ENCODE measurements around the gene C17orf78.
A peak's percentile ranks its signal among the peaks of the same experiment; 100 is the strongest.
"Not testable (repeated sequence)": the region's sequence is repeated elsewhere in the genome, so short reads cannot be mapped to it uniquely, and the experiment has no call there.

The C17orf78 gene

DNA sequence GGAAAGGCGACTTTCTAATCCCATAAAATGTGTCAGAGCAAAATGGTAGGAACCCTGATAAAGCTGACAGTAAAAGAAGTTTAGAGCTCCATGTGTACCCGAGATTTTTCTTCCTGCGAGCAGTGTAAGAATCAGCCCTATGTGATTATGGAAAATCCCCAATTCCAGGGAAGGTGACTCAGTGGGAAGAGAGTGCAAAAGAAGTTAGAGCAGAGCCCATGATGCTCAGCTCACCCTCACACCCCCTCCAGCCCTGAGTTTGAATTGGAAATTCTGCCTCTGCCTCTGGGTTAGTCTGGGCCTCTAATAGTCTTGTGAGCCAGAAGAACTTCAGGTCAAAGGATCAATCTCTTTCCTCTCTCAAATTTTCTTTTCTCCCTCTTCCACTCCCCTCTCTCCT lies 12.5 kb downstream of the C17orf78 start:
- no peak for DNase-seq

DNA sequence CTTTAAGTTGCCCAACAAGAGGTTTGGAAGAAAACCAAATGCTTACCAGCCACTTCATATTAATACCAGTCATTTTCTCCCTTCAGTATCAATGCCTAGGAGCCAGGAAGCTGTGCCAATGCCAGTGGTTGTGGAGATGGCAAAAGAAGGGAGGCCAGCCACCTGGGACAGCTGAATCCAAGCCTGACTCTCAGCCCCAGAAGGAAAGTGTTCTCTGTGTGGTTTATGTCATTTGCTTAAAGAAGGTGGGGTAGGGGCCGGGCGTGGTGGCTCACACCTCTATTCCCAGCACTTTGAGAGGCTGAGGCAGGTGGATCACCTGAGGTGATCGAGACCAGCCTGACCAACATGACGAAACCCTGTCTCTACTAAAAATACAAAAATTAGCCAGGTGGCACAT lies 13.4 kb downstream of the C17orf78 start:
- DNase-seq = no peak

DNA sequence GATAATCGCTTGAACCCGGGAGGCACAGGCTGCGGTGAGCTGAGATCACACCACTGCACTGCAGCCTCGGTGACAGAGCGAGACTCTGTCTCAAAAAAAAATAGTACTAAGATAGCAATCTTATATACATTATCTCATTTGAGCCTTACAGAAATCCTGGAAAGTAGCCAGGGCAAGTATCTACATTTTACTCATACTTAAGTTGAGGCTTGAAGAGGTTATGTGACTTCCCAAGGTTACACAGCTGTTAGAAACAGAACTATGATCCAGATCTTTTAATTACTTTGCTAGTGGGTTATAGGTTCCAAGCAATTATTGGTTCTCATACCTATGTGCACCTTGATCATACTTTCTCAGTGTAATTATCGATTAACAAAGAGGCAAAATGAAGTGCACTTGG lies 15.4 kb downstream of the C17orf78 start:
- no peak for DNase-seq

DNA sequence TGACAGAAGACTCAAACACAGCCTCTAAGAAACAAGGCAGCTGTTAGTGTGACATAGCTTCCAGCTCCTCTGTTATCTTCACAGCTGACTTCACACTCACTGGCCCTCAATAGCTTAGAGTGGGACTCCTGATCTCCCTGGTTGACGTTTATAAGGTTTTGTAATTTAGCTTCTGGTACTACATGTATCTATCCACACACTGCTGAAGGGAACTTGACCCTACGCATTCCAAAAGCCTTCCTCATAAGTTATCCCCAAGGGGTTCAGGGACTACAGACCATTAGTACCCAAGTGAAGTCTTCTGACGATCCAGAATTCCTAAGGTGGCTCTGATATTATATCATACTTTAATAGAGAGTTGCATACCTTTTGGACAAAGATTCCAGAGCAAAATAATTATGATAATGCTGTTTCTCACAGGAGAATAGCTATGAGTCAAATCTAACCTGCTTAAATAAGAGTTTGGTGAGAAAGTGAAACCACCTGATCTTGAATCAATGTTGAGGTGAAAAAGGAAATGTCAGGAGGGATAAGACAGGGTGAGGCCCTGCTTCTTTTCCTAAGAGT lies 16.3 kb downstream of the C17orf78 start:
- no peak for DNase-seq

DNA sequence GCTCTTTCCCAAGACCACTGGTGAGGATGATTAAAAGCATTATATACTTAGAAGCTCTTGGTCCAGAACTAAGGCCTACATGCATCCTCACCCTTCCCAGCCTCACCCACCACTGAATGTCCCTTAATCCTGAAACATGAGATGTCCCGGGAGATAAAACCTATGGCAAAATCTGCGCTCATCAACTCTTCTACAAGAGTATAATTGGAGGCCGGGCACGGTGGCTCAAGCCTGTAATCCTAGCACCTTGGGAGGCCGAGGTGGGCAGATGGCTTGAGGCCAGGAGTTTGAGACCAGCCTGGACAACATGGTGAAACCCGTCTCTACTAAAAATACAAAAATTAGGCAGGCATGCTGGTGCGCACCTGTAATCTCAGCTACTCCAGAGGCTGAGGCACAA lies 17.6 kb downstream of the C17orf78 start:
- DNase-seq = no peak

DNA sequence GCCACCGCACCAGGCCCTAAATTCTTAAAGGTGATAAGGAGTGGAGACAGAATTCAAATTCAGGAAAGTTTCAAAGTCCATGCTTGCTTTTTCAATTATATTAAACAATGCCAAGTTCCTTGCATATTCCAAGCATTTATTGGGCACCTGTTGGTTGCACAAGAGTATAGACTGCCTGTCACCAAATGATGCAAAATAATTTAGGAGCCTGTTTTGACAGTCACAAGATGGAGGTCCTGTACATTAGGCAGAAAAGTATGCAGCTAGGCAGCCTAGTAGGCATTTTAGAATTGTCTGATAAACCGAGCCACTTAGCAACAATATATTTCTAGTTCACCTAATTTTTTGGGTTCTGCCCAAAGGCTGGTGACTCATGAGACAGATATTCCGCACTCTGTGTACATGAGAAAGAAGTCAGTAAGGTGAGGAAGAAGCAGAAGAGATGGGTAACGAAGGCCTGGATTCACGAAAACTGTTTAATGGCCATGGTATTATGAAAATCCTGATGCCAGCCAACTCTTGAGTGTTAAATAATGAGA lies 23.5 kb downstream of the C17orf78 start:
- no peak for DNase-seq

DNA sequence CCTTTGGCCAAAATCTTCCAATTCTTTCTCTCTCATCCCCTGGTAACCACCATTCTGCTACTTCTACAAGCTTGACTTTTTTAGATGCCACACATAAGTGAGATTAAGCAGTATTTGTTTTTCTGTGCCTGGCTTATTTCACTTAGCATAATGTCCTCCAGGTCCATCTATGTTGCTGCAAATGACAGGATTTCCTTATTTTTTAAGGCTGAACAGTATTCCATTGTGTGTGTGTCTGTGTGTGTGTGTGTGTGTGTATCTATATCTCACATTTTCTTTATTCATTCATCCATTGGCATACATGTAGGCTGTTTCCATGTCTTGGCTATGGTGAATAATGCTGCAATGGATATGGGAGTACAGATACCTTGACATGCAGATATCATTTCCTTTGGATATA lies 24.7 kb downstream of the C17orf78 start:
- no peak for DNase-seq

DNA sequence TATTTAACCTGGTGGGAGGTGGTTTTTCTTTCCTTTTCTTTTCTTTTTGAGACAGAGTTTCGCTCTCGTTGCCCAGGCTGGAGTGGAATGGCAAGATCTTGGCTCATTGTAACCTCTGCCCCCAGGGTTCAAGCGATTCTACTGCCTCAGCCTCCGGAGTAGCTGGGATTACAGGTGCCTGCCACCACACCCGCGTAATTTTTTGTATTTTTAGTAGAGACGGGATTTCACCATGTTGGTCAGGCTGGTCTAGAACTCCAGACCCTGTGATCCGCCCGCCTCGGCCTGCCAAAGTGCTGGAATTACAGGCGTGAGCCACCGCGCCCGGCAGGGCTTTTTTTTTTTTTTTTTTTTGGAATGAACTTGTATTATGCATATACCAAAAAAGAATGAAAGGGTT lies 29.7 kb downstream of the C17orf78 start:
- DNase-seq = not testable (repeated sequence)

DNA sequence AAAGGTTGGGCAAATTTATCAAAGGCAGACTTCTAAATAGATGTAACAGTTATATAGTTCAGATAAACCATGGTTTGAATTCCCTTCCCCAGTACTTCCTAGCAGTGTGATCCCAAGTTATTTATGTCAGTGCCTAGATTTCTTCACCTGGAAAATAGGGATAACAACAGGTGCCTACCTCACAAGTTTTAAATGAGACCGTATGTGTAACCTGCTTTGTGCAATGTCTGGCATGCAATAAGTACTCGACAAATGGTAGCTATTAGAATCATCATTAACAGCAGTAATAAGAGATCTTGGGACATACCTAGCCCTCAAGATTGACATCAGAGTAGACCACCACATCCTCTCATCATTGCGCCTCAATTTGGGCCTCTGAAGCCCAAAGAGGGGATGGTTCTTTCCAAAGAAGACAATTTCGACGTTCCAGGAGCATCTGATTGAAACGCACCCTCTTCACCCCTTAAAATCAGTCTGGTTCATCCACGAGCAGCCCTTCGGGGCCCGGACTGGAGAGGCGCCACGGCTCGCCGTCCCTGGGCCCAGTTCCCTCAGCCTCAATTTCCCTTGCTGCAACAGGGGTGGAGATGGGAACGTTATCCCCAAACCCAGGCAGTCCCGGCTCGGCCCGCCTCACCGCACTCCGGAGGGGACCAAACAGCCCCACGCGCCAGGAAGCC lies 30.3 kb downstream of the C17orf78 start:
- DNase-seq = no peak

DNA sequence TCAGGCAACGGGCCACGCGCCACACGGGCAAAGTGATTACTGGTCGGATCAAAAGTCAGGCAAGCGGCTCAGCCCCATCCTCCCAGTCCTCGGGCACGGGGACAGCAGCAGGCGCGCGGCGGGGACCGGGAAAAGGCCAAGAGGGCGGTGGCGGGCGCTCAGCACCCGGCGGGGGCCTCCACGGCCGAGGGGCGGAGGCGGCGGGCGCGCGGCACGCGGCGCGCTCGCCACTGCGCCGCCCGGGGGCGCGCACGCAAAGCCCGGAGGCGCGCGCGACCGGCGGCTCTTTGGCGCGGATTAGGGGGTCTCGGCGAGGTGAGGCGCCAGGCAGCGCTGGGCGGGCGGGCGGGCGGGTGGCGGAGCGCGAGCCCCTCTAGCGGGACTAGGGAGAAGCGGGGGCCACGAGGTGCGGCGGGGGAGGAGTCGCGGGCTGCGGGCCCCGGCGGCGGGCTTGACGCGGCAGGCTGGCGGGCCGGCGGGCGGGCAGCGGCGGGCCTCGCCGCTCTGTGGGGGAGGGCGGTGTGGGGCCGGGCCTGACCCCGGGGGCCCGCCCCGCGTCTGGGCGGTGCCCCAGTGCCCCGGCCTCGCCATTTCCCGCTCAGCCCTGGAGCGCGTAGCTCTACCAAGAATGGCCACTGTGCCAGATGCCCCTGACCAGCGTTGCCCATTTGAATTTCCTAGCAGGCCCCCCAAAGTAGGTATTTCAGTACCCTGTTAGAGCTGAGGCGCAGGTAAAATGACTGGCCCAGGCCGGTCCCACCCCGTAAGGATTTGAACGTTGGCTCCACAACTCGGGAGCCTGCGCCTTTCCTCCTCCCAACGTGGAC lies 31.1 kb downstream of the C17orf78 start, which contains the start of the genes ACACA and TADA2A:
Gene ACACA (minus strand): TSS at position 202 of the 827 bp plus-strand sequence. CDS start 537 bp downstream, outside the sequence.
Gene TADA2A (plus strand): TSS at position 252 of the 827 bp plus-strand sequence. CDS start 4,480 bp downstream, outside the sequence.
- peak; percentile 65 for DNase-seq

DNA sequence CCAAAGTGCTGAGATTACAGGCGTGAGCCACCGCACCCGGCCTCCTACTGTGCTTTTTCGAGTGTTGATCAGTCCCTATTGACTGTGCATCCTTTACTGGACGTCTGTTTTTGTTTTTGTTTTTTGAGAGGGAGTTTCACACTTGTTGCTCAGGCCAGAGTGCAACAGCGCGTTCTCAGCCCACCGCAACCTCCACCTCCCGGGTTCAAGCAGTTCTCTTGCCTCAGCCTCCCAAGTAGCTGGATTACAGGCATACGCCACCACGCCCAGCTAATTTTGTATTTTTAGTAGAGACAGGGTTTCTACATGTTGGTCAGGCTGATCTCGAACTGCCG lies 32.3 kb downstream of the C17orf78 start:
- not testable (repeated sequence) for DNase-seq

DNA sequence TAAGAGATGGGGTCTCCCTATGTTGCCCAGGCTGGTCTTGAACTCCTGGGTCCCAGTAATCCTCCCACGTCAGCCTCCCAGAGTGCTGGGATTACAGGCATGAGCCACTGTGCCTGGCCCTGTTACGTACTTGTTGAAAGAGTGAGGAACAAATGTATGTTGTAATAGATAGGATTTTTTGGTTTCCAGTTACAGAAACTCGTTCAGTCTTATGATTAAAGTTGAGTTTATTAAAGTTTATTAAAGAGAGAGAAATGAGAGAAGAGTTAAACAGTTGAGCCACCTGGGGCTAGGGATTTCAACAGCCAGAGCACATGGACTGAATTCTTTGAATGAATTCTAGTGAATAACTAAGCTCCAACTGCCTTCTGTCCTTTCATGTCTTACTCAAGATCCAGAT lies 34.6 kb downstream of the C17orf78 start:
- no peak for DNase-seq

DNA sequence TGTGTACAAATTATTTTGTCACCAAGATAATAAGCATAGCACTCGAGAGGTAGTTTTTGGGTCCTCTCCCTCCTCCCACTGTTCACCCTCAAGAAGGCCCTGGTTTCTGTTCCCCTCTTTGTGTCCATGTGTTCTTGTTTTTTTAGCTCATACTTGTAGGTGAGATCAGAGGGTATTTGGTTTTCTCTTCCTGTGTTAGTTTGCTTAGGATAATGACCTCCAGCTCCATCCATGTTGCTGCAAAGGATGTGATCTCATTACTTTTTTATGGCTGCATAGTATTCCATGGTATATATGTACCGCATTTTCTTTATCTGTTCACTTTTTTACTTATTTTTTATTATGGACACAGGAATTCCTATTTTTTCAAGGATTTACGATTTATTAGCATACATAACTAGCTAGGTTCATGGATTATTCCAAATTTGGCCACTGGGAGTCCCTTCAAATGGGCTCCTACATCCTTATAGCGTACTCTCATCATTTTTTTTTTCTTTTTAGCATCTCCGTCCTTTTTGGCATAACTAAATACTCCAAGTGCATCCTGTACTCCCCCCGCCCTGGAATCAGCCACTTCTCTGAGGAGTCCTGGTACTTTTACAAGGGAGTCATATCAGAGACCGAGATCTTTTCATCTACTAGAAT lies 38.2 kb downstream of the C17orf78 start:
- no peak for DNase-seq

DNA sequence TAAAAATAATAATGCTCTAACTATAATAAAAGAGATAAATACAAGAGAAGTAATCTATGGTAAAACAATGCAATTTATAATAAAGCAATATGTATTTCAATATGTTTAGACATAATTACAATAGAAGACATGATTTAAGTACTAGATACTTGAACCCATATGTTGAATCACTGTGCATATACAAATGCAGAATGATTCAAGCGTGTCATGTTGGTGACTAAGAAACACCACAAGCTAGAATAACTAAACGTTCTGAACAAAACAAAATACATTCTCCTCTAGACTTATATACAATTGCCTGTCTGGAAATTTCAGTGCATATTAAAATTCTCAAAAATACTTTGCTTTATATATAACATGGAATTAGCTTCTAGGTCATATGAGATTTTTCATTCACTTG lies 42.1 kb downstream of the C17orf78 start:
- no peak for DNase-seq

DNA sequence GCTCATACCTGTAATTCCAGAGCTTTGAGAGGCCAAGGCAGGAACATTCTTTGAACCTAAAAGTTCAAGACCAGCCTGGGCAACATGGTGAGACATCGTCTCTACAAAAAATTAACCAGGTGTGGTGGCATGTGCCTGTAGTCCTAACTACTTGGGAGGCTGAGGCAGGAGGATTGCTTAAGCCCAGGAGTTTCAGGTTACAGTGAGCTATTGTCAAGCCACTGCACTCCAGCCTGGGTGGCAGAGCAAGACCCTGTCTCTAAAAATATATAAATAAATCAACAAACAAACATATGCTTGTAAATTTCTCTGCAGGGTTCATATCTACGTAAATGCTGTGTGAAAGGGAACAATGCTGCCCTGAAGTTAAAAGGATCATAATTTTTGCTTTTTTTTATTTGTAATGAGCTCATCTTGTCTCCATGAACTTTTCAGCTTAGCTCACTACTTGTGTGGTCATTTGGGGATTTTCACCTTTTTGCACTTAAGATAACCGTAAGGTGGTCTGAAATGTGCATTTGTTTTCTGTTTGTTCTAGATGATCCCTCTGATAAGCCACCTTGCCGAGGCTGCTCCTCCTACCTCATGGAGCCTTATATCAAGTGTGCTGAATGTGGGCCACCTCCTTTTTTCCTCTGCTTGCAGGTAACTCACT lies 47.3 kb downstream of the C17orf78 start:
- no peak for DNase-seq

DNA sequence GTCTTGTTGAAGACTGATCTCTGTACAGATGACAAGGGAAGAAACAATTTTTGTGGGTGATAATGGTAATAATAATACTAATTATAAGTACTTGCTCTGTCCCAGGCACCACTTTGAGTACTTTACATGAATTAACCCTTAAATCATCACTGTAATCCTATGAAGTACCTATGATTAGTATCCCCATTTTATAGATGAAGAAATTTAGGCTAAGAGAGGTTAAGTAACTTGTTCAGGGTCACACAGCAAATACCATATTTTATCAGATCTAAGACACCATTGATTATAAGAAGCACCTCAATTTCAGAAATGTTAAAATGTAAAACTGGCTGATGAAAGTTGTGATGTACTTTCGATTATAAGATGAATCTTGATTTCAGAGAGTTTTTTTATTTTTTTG lies 49.5 kb downstream of the C17orf78 start:
- no peak for DNase-seq

DNA sequence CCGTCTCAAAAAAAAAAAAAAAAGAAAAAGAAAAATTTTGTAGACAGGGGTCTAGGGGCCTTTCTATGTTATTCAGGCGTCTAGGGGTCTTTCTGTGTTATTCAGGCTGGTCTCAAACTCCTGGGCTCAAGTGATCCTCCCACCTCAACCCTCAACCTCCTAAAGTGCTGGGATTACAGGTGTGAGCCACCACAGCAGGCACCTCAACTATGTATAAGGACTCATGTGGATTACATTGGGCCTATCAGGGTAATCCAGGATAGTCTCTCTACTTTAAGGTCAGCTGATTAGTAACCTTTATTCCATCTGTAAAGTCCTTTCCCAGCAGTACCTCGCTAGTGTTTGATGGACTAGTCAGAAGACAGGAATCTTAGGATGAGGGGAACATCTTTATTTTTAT lies 53.3 kb downstream of the C17orf78 start:
- DNase-seq = no peak

DNA sequence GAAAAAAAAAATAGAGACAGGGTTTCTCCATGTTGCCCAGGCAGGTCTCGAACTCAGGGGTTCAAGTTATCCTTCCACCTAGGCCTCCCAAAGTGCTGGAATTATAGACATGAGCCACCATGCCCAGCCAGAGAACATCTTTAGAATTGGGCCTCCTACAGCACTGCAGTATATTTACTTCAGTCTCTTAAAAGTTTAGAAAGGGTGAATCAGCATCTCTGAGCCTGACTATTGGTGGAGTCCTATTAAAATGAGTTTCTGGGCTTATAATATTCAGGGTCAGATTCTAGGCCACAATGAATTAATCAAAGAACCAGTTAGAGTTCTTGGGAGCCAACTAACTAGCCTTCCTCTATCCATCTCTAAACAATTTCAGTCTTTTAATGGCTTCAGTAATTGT lies 53.7 kb downstream of the C17orf78 start:
- no peak for DNase-seq

DNA sequence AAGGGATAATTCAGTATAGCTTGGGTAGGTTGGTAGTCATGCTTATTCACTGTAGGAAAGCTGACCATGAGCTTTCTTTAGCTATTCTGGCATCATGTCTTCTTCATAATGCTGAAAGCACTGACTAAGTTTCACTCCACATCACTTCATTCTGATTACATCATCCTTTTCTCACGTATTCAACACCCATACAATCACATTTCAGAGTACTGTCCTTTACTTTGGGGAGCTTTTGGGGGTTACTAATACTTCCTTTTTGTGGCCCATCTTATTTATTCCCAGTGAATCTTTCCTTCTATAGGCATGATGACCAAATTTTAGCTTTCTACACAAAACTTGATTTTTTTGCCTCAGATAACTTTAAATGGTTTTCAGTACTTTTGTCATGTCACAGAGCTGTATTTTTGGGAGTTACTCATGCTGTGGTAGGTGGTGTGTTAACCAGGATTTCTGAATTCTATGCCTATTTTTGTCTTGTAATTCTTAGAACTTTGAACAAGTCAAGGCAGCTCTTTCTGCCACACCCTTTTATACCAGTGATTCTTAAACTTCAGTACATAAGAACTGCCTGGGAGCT lies 54.4 kb downstream of the C17orf78 start:
- DNase-seq = no peak

DNA sequence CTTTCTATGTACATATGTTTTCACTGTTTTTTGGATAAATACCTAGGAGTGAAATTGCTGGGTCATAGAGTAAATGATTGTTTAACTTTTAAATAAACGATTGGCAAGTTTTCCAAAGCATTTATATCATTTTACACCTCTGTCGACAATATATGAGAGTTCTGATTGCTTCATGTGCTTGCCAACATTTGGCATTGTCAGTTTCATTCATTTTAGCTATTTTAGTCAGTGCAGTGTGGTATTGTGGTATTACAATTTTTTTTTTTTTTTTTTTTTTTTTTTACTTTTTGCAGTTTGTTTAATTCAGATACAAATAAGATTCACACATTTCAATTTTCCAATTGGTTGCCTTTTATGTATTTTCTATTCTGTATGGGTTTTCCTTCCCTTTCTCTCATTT lies 56.9 kb downstream of the C17orf78 start:
- no peak for DNase-seq

DNA sequence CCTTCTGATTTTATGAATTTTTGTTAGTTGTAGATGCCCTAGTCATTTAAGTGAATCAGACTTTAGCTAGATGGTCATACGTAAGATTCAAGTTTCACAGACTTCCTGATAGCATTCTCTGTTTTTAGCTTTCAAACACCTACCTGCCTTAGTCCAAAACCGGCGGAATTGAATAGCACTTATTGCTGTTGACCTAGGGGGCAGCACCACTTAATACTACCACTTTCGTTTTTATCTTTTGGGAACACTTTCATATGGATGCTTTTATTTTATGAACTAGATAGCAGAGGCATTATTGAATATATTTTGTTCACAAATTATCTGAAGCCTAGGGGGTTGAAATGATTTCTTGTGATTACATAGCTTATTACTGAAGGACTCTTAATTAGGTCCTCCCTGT lies 62.4 kb downstream of the C17orf78 start:
- no peak for DNase-seq

DNA sequence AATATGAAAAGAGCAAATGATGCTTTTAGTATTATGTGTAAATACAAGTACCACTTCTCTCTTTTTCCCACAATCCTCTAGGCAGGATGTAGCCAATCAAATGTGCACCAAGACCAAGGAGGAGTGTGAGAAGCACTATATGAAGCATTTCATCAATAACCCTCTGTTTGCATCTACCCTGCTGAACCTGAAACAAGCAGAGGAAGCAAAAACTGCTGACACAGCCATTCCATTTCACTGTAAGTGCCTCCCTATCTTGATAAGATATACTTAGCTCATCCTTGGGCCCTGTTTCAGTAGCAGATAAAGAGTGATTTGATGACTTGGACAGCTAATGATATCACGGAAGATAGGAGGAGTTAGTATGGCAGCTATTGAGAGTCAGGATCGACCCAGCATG lies 64.6 kb downstream of the C17orf78 start:
- DNase-seq = no peak

All from effector CD8-positive, alpha-beta T cell (primary cell).